Esophagus muscularis mucosa (tissue), 3 donors: ENCODE data around the gene TMOD1.

Experiments used
- EP300 ChIP-seq: sonication (generic); formaldehyde crosslinking; IDR thresholded peaks from one replicate; pipeline ENCODE4 v1.6.1; 2017; ENCODE audit warnings: antibody characterized with exemption
- TF ChIP-seq, protein P1 (sequence below), 3 experiments: fragments of 200-600 bp in 2 of 3; fragments of 450-650 bp in 1 of 3; sonication (generic) in 2 of 3; IDR thresholded peaks; one replicate each; pipeline ENCODE4 v1.5.1; 2017 to 2019; ENCODE audit warnings: antibody characterized with exemption in 3 of 3, mild to moderate bottlenecking in 2 of 3, moderate library complexity in 1 of 3

DNA sequence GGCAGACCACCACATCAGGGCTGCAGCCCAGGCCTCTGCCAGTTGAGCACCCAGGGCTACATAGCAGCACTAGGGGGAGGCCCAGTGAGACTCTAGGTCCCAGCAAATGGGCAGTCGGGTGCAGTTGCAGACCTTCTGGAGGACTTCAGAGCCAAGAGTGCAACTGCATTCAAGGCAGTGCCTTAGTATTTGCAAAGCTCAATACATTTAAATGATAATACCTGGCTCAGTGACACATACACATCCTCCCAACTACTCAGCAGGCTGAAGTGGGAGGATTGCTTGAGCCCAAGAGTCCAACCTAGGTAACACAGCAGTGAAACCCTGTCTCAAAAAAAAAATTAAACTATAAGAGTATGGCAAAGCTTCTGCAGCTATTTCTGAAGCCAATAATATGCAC is 38.6 kb upstream of the TMOD1 start:
- no peak for TF ChIP-seq EP300
- TF ChIP-seq, protein P1, sequence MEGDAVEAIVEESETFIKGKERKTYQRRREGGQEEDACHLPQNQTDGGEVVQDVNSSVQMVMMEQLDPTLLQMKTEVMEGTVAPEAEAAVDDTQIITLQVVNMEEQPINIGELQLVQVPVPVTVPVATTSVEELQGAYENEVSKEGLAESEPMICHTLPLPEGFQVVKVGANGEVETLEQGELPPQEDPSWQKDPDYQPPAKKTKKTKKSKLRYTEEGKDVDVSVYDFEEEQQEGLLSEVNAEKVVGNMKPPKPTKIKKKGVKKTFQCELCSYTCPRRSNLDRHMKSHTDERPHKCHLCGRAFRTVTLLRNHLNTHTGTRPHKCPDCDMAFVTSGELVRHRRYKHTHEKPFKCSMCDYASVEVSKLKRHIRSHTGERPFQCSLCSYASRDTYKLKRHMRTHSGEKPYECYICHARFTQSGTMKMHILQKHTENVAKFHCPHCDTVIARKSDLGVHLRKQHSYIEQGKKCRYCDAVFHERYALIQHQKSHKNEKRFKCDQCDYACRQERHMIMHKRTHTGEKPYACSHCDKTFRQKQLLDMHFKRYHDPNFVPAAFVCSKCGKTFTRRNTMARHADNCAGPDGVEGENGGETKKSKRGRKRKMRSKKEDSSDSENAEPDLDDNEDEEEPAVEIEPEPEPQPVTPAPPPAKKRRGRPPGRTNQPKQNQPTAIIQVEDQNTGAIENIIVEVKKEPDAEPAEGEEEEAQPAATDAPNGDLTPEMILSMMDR (IDR thresholded peaks at IDR 0.05): no peak
